ENCODE measurements around the gene STAU1. TPM values are rescaled to one million over a fixed set of nuclear protein-coding genes. Genes with fewer than 3 reads are reported as not detected.
A peak's percentile ranks its signal among the peaks of the same experiment; 100 is the strongest.

The STAU1 gene
- total and polyA plus RNA-seq, 2 of the 13 experiments (the other 11 are each of a cell fraction or from before 2014, with no cell fraction given): 119 to 133 TPM

GRCh38 chr20:49138431-49138830 lies 49.7 kb downstream of the STAU1 start:
- peaks cover 18% of the 10 kb centered on the region; the same call in 1 of the 2 replicates for H4K20me1 ChIP-seq (ENCODE audit: insufficient read depth, low read length)
- no peak for TF ChIP-seq ZNF3 (CRISPR knock-in tag; IDR thresholded peaks at IDR 0.05)
- no peak for TF ChIP-seq XBP1 (CRISPR knock-in tag; IDR thresholded peaks at IDR 0.05)
- TF ChIP-seq ZMYM3 (CRISPR knock-in tag; IDR thresholded peaks at IDR 0.05): 0 out of 2 replicates have a peak, but pooled peaks have one; percentile 23
- peak; percentile 62 for TF ChIP-seq RBM22 (optimal IDR thresholded peaks at IDR 0.05; ENCODE audit: low read length)
- TF ChIP-seq RELA (CRISPR knock-in tag; IDR thresholded peaks at IDR 0.05): no peak
- TF ChIP-seq ZNF121 (CRISPR knock-in tag; IDR thresholded peaks at IDR 0.05): peak; percentile 95
- TF ChIP-seq ZFP82 (CRISPR knock-in tag; IDR thresholded peaks at IDR 0.05; ENCODE audit: borderline replicate concordance): 0 out of 2 replicates have a peak, but pooled peaks have one; percentile 36
- no peak overlapping the region for H3K9ac ChIP-seq (ENCODE audit: insufficient read depth, low read depth, low read length)
- CTCF ChIA-PET (ENCODE audit: low intra/inter-chr PET ratio, low total read pairs): no interaction called here
- no TSS peak for BruUV-seq (replicated peaks)
- no peaks in the 10 kb centered on the region for H3K27me3 ChIP-seq (ENCODE audit: control insufficient read depth in 1 of 2, insufficient read depth in 2 of 2, low read length in 2 of 2)
- no peak for FAIRE-seq
- no peak for ATAC-seq
- no peak overlapping the region for H3K4me2 ChIP-seq (ENCODE audit: low read depth, low read length)
- H3K79me2 ChIP-seq (ENCODE audit: insufficient read depth, low read length): peaks cover 39% of the 10 kb centered on the region
- no peak overlapping the region for H3K27ac ChIP-seq (ENCODE audit: extremely low read length, insufficient read depth, low read length)
- in situ Hi-C loops (cut with HindIII; ENCODE audit: extremely low pct_ligation_motif_present, low pct_unique_long_range_greater_than_20kb): no loop called here
- intact Hi-C loops (cut with micrococcal nuclease; ENCODE audit: unreplicated experiment): no loop called here
- peaks cover 23 to 54% of the 10 kb centered on the region in 2 experiments for H3K36me3 ChIP-seq (replicated peaks in 1 of 2; ENCODE audit: control insufficient read depth in 1 of 2, insufficient read depth in 2 of 2, low read length in 2 of 2)
- POLR2A ChIA-PET: interaction anchor here (1.3 to 1.7 kb wide), 2 partner anchors 47 to 81 kb away, joined by 3 to 5 read pairs; partner anchors contain the start of gene DDX27
- no peaks in the 10 kb centered on the region for H3K9me3 ChIP-seq (ENCODE audit: low read length)
- no peak overlapping the region for H3K4me3 ChIP-seq (replicated peaks in 1 of 3; ENCODE audit: insufficient read depth in 1 of 3, low read depth in 2 of 3, low read length in 3 of 3)
- H3K4me1 ChIP-seq (ENCODE audit: insufficient read depth, low read length): peaks cover 13% of the 10 kb centered on the region; the same call in 1 of the 2 replicates
- H2AFZ ChIP-seq (ENCODE audit: low read length): no peak overlapping the region
- no peak for DNase-seq (ENCODE audit: low spot score)

DNA sequence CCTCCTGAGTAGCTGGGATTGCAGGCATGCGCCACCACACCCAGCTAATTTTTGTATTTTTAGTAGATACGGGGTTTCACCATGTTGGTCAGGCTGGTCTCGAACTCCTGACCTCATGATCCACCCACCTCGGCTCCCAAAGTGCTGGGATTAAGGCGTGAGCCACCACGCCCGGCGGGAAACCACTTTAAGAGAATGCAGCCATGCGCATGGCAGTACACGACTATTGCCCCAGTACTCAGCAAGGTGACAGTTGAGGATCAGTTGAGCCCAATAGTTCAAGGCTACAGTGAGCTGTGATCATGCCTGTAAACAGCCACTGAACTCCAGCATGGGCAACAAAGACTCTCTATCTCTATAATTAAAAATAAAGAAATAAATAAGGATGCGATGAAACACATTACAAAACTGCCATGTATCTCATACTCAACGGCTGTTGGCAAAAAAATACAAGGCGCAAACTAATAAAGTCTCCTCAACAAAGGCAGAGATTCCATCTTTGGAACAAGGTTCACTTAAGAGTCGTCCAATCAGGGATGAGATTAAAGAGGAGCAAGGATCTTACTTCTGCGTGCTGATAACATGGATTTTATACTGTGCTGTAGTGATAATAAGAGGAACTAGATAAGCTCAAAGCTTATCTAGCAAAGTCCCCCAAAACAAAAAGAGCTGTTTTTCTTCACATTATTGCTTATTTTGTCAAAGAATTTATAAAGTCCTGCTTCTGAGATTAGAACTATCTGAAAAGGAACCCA lies 51.1 kb downstream of the STAU1 start:
- H3K4me2 ChIP-seq (ENCODE audit: low read depth, low read length): no peak overlapping the region
- H4K20me1 ChIP-seq (ENCODE audit: insufficient read depth, low read length): peaks cover 24% of the 10 kb centered on the region; the same call in 1 of the 2 replicates
- H3K27me3 ChIP-seq (ENCODE audit: control insufficient read depth in 1 of 2, insufficient read depth in 2 of 2, low read length in 2 of 2): no peaks in the 10 kb centered on the region
- H3K4me1 ChIP-seq (ENCODE audit: insufficient read depth, low read length): peaks cover 13% of the 10 kb centered on the region; the same call in 1 of the 2 replicates
- H3K9me3 ChIP-seq (ENCODE audit: low read length): no peaks in the 10 kb centered on the region
- H2AFZ ChIP-seq (ENCODE audit: low read length): no peak overlapping the region
- no peak overlapping the region for H3K9ac ChIP-seq (ENCODE audit: insufficient read depth, low read depth, low read length)
- DNase-seq (ENCODE audit: low spot score): peak; percentile 43
- ATAC-seq: peak; percentile 44; the same call in 2 of the 3 replicates
- no peak overlapping the region for H3K4me3 ChIP-seq (replicated peaks in 1 of 3; ENCODE audit: insufficient read depth in 1 of 3, low read depth in 2 of 3, low read length in 3 of 3)
- in situ Hi-C loops (cut with HindIII; ENCODE audit: extremely low pct_ligation_motif_present, low pct_unique_long_range_greater_than_20kb): no loop called here
- H3K79me2 ChIP-seq (ENCODE audit: insufficient read depth, low read length): peaks cover 31% of the 10 kb centered on the region
- no TSS peak for BruUV-seq (replicated peaks)
- 93% methylated on average over 15 of the region's 15 CpGs for WGBS (ENCODE audit: low lambda C conversion rate)
- ChIA-PET POLR2A (interaction anchor here (1.2 kb wide), 1 partner anchor 82 kb away, joined by 3 read pairs; the partner anchor contains the start of gene DDX27), CTCF (ENCODE audit: low intra/inter-chr PET ratio, low total read pairs) (interaction anchor here (5.6 kb wide), 1 partner anchor 81 kb away, joined by 70 read pairs; the partner anchor contains the start of gene DDX27)
- no peak overlapping the region for H3K27ac ChIP-seq (ENCODE audit: extremely low read length, insufficient read depth, low read length)
- peaks cover 28 to 59% of the 10 kb centered on the region in 2 experiments for H3K36me3 ChIP-seq (replicated peaks in 1 of 2; ENCODE audit: control insufficient read depth in 1 of 2, insufficient read depth in 2 of 2, low read length in 2 of 2)
- FAIRE-seq: no peak
- intact Hi-C loops (cut with micrococcal nuclease; ENCODE audit: unreplicated experiment): no loop called here
- TF ChIP-seq SALL1 (CRISPR knock-in tag; IDR thresholded peaks at IDR 0.05): peak; percentile 80
- 0 out of 2 replicates have a peak, but pooled peaks have one; percentile 14 for TF ChIP-seq HIC2 (CRISPR knock-in tag; IDR thresholded peaks at IDR 0.05; ENCODE audit: low read depth)
- TF ChIP-seq ZMYM3 (CRISPR knock-in tag; IDR thresholded peaks at IDR 0.05): 0 out of 2 replicates have a peak, but pooled peaks have one; percentile 40
- no peak for TF ChIP-seq HNRNPK (IDR thresholded peaks at IDR 0.05; ENCODE audit: low read depth, low read length, poor library complexity, severe bottlenecking)
- TF ChIP-seq, protein P1, sequence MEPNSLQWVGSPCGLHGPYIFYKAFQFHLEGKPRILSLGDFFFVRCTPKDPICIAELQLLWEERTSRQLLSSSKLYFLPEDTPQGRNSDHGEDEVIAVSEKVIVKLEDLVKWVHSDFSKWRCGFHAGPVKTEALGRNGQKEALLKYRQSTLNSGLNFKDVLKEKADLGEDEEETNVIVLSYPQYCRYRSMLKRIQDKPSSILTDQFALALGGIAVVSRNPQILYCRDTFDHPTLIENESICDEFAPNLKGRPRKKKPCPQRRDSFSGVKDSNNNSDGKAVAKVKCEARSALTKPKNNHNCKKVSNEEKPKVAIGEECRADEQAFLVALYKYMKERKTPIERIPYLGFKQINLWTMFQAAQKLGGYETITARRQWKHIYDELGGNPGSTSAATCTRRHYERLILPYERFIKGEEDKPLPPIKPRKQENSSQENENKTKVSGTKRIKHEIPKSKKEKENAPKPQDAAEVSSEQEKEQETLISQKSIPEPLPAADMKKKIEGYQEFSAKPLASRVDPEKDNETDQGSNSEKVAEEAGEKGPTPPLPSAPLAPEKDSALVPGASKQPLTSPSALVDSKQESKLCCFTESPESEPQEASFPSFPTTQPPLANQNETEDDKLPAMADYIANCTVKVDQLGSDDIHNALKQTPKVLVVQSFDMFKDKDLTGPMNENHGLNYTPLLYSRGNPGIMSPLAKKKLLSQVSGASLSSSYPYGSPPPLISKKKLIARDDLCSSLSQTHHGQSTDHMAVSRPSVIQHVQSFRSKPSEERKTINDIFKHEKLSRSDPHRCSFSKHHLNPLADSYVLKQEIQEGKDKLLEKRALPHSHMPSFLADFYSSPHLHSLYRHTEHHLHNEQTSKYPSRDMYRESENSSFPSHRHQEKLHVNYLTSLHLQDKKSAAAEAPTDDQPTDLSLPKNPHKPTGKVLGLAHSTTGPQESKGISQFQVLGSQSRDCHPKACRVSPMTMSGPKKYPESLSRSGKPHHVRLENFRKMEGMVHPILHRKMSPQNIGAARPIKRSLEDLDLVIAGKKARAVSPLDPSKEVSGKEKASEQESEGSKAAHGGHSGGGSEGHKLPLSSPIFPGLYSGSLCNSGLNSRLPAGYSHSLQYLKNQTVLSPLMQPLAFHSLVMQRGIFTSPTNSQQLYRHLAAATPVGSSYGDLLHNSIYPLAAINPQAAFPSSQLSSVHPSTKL (CRISPR knock-in tag; IDR thresholded peaks at IDR 0.05): peak; percentile 48; the same call in 1 of the 2 replicates
- peak; percentile 66 for TF ChIP-seq HNF4A (CRISPR knock-in tag; IDR thresholded peaks at IDR 0.05)
